Measurements from ENCODE around the gene ACTR6. TPM values are rescaled to one million over a fixed set of nuclear protein-coding genes. Genes with fewer than 3 reads are reported as not detected.
"Not testable (repeated sequence)": the region's sequence is repeated elsewhere in the genome, so short reads cannot be mapped to it uniquely, and the experiment has no call there.

Gene ACTR6
- polyA plus RNA-seq, 4 donors, result 20.0 to 31.5 (median 23.7) TPM

DNA sequence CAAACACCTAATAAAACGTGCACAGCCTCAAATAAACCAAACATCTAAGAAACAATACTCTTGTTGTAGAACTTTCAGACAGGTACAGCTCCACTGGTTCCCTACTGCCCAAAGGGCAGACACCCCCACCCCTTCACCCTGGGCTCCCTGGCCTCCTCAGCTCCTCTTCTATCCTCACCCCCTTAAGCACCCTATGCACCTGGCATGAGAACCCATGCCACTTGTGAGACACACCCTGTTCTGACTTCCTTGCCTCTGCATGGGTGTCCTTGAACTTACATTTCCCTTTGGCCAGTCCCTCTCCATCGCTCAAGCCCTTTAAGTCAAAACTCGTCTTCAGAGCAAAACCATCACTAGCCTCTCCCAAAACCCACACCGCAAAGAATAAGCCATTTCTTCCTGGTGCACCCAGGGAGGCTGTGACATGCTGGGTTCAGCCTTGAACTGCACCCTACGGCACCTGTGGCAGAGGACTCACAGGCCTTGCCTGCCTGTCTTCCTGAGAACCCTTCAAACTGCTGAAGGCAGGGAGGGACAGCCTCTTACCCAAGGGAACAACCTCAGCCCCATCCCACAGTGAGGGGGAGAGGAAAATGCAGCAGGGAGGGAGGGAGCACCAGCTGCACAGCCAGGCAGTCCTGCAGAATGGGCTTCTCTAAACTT lies 12.6 kb upstream of the ACTR6 start:
- Histone ChIP-seq H3K4me1 (ENCODE audit: control insufficient read depth in 3 of 3, insufficient read depth in 2 of 3, low read depth in 1 of 3, low read length in 2 of 3) (no peaks in the 10 kb centered on the region), H3K4me3 (ENCODE audit: low read depth in 1 of 3, low read length in 3 of 3) (no peak overlapping the region), H3K9me3 (ENCODE audit: control insufficient read depth in 2 of 2, insufficient read depth in 1 of 2, low read depth in 1 of 2, low read length in 1 of 2) (no peaks in the 10 kb centered on the region), H3K27me3 (ENCODE audit: control insufficient read depth in 3 of 3, insufficient read depth in 3 of 3, low read length in 3 of 3) (no peaks in the 10 kb centered on the region), H3K36me3 (ENCODE audit: control insufficient read depth in 3 of 3, insufficient read depth in 2 of 3, low read depth in 1 of 3, low read length in 3 of 3) (peaks cover 0 to 37% (median 0%) of the 10 kb centered on the region in 3 donors), H3K27ac (ENCODE audit: low read depth in 1 of 3, low read length in 2 of 3) (no peak overlapping the region)
- no peak for DNase-seq
- 84 to 96% (median 91%) methylated on average over 5 of the region's 5 CpGs for WGBS, 3 donors
- no peak for FAIRE-seq

DNA sequence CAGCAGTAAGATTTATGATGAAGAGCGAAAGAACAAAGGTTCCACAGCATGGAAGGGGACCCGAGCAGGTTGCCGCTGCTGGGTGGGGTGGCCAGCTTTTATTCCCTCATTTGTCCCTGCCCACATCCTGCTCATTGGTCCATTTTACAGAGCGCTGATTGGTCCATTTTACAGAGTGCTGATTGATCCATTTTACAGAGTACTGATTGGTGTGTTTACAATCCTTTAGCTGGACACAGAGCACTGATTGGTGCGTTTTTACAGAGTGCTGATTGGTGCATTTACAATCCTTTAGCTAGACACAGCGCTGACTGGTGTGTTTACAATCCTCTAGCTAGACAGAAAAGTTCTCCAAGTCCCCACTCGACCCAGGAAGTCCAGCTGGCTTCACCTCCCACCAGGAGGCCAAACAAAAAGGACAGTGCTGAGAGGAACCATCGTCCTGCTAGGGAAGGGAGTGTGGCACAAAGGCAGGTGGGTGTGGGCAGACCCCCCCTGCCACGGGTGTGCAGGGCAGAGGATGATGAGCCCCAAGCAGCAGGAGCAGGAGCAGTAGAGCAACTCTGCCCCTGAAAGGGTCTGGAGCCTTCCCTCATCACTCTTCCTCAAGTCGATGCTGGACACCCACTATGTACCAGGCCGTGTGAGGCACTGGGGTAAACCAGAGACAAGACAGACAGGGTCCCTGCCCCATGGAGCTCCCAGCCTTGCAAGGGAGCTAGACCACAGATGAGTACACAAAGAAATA lies 11.6 kb upstream of the ACTR6 start:
- not testable (repeated sequence) for FAIRE-seq; H3K27ac ChIP-seq (ENCODE audit: low read depth in 1 of 3, low read length in 2 of 3); H3K9me3 ChIP-seq (ENCODE audit: control insufficient read depth in 2 of 2, insufficient read depth in 1 of 2, low read depth in 1 of 2, low read length in 1 of 2); H3K4me3 ChIP-seq (ENCODE audit: low read depth in 1 of 3, low read length in 3 of 3); H3K4me1 ChIP-seq (ENCODE audit: control insufficient read depth in 3 of 3, insufficient read depth in 2 of 3, low read depth in 1 of 3, low read length in 2 of 3); DNase-seq; H3K27me3 ChIP-seq (ENCODE audit: control insufficient read depth in 3 of 3, insufficient read depth in 3 of 3, low read length in 3 of 3)
- WGBS, 3 donors, result 85 to 93% (median 92%) methylated on average over 11 of the region's 11 CpGs
- H3K36me3 ChIP-seq (ENCODE audit: control insufficient read depth in 3 of 3, insufficient read depth in 2 of 3, low read depth in 1 of 3, low read length in 3 of 3), result peaks cover 0 to 37% (median 0%) of the 10 kb centered on the region in 3 donors

DNA sequence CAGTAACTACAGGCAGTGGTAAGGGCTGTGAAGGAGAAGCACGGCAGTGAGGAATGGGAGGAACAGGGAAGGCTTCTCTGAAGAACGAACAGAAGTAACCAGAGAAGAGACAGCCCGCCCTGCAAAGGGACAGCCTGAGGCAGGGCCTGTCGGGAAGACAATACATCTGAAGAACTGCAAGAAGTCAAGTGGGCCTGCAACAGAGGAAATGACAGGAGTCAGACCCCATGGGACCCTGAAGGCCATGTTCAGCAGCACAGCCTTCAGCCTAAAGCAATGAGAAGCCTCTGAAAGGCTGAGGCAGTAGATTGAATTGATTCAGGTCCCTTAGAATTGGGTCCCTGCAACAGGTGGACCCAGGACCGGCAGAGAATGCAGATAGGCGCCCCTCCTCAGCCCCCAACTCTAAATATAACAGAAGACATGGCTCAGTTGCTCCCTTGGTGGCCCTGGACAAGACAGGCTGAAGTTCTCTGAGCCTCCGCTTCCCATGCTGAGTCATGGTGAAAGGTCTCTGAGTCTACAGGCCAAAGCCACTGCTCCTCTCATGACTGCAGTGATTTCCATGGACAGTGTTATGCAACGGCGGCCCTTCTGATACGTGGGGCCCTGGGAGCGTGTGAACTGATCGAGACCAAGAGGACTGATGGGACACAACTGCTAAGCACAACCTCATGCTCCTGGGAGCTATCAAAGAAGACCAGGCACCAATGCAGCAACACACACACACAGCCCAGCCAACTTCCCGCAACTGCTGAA lies 10.8 kb upstream of the ACTR6 start:
- no peaks in the 10 kb centered on the region for H3K27me3 ChIP-seq (ENCODE audit: control insufficient read depth in 3 of 3, insufficient read depth in 3 of 3, low read length in 3 of 3)
- H3K4me1 ChIP-seq (ENCODE audit: control insufficient read depth in 3 of 3, insufficient read depth in 2 of 3, low read depth in 1 of 3, low read length in 2 of 3), result no peaks in the 10 kb centered on the region
- no peak for FAIRE-seq
- H3K4me3 ChIP-seq (ENCODE audit: low read depth in 1 of 3, low read length in 3 of 3), result no peak overlapping the region
- peaks cover 0 to 37% (median 0%) of the 10 kb centered on the region in 3 donors for H3K36me3 ChIP-seq (ENCODE audit: control insufficient read depth in 3 of 3, insufficient read depth in 2 of 3, low read depth in 1 of 3, low read length in 3 of 3)
- no peak overlapping the region for H3K27ac ChIP-seq (ENCODE audit: low read depth in 1 of 3, low read length in 2 of 3)
- DNase-seq, result no peak
- WGBS, 3 donors, result 87 to 95% (median 92%) methylated on average over 13 of the region's 13 CpGs
- no peaks in the 10 kb centered on the region for H3K9me3 ChIP-seq (ENCODE audit: control insufficient read depth in 2 of 2, insufficient read depth in 1 of 2, low read depth in 1 of 2, low read length in 1 of 2)

DNA sequence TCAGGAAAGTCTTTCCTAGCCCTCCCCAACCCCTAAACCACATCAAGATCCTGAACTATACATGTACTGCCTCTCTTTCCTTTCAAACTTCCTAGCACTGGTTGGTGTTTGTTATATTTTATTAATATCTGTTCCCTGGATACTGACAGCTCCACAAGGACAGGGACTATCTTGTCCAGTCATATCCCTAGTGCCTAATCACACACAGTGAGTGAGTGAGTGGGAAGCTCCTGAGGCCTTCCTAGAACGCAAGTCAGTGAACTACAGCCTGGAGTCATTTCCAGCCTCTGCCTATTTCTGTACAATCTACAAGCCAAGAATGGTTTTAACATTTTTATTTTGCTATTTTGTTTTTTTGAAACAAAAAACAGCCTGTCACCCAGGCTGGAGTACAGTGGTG lies 7.5 kb upstream of the ACTR6 start:
- 96 to 100% (median 98%) methylated on average over 1 of the region's 1 CpG for WGBS, 3 donors

DNA sequence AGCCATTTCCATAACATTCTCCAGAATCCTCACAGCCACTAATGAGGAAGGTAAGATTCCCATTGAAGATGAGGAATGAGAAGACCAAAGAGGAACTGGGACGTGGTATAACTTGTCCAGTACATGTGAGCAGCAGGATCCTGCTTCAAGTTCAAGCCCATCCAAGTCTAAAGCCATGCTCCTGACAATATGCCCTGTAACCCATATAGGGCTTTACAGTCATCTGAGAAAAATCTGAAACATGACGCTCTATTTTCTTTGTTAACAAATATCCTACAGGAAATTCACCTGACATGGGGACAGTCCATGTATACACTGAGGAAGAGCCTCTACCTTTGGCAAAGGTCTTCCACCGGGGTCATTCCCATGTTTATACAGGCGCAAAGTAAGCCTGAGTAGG lies 3.1 kb upstream of the ACTR6 start:
- 91 to 95% (median 91%) methylated on average over 4 of the region's 4 CpGs for WGBS, 3 donors

More for the DNA sequence above, 7.5 kb upstream of the ACTR6 start:
- Histone ChIP-seq H3K9me3 (ENCODE audit: control insufficient read depth in 2 of 2, insufficient read depth in 1 of 2, low read depth in 1 of 2, low read length in 1 of 2) (no peaks in the 10 kb centered on the region), H3K36me3 (ENCODE audit: control insufficient read depth in 3 of 3, insufficient read depth in 2 of 3, low read depth in 1 of 3, low read length in 3 of 3) (peaks cover 0 to 42% (median 0%) of the 10 kb centered on the region in 3 donors), H3K27ac (ENCODE audit: low read depth in 1 of 3, low read length in 2 of 3) (no peak overlapping the region), H3K4me3 (ENCODE audit: low read depth in 1 of 3, low read length in 3 of 3) (no peak overlapping the region), H3K27me3 (ENCODE audit: control insufficient read depth in 3 of 3, insufficient read depth in 3 of 3, low read length in 3 of 3) (no peaks in the 10 kb centered on the region), H3K4me1 (ENCODE audit: control insufficient read depth in 3 of 3, insufficient read depth in 2 of 3, low read depth in 1 of 3, low read length in 2 of 3) (no peaks in the 10 kb centered on the region)
- FAIRE-seq (no peak), DNase-seq (no peak)

DNA sequence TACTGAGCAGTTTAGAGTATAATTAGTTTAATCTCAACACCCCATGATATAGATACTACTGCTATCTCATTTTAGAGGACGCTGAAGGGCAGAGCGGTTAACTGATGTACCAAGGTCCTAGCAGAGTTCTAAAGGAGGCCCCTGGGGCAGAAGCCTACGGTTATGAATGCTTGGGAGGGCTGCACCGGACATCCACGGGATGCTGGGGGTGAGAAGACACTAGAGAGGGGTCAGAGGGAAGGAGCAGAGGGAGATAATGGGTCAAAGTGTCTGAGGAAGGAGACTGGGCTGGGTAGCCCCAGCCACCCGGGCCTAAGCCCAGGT lies 1.6 kb upstream of the ACTR6 start:
- no peak for FAIRE-seq
- no peaks in the 10 kb centered on the region for H3K27me3 ChIP-seq (ENCODE audit: control insufficient read depth in 3 of 3, insufficient read depth in 3 of 3, low read length in 3 of 3)
- no peaks in the 10 kb centered on the region for H3K9me3 ChIP-seq (ENCODE audit: control insufficient read depth in 2 of 2, insufficient read depth in 1 of 2, low read depth in 1 of 2, low read length in 1 of 2)
- peaks cover 0 to 10% (median 4%) of the 10 kb centered on the region in 3 donors for H3K4me1 ChIP-seq (ENCODE audit: control insufficient read depth in 3 of 3, insufficient read depth in 2 of 3, low read depth in 1 of 3, low read length in 2 of 3)
- DNase-seq, result peak in 1 of 2 donors; percentile 10
- WGBS, 3 donors, result 7 to 33% (median 31%) methylated on average over 6 of the region's 6 CpGs
- peak overlapping the region; percentile 79 to 87 (median 82) for H3K4me3 ChIP-seq (ENCODE audit: low read depth in 1 of 3, low read length in 3 of 3)
- H3K36me3 ChIP-seq (ENCODE audit: control insufficient read depth in 3 of 3, insufficient read depth in 2 of 3, low read depth in 1 of 3, low read length in 3 of 3), result peaks cover 0 to 14% (median 0%) of the 10 kb centered on the region in 3 donors
- H3K27ac ChIP-seq (ENCODE audit: low read depth in 1 of 3, low read length in 2 of 3), result peak overlapping the region; percentile 48 to 73 (median 57)

More for the DNA sequence above, 3.1 kb upstream of the ACTR6 start:
- Histone ChIP-seq H3K36me3 (ENCODE audit: control insufficient read depth in 3 of 3, insufficient read depth in 2 of 3, low read depth in 1 of 3, low read length in 3 of 3) (peaks cover 0 to 17% (median 0%) of the 10 kb centered on the region in 3 donors), H3K4me1 (ENCODE audit: control insufficient read depth in 3 of 3, insufficient read depth in 2 of 3, low read depth in 1 of 3, low read length in 2 of 3) (peaks cover 0 to 10% (median 4%) of the 10 kb centered on the region in 3 donors), H3K27me3 (ENCODE audit: control insufficient read depth in 3 of 3, insufficient read depth in 3 of 3, low read length in 3 of 3) (no peaks in the 10 kb centered on the region), H3K9me3 (ENCODE audit: control insufficient read depth in 2 of 2, insufficient read depth in 1 of 2, low read depth in 1 of 2, low read length in 1 of 2) (no peaks in the 10 kb centered on the region), H3K4me3 (ENCODE audit: low read depth in 1 of 3, low read length in 3 of 3) (no peak overlapping the region), H3K27ac (ENCODE audit: low read depth in 1 of 3, low read length in 2 of 3) (no peak overlapping the region)
- FAIRE-seq (no peak), DNase-seq (no peak)

DNA sequence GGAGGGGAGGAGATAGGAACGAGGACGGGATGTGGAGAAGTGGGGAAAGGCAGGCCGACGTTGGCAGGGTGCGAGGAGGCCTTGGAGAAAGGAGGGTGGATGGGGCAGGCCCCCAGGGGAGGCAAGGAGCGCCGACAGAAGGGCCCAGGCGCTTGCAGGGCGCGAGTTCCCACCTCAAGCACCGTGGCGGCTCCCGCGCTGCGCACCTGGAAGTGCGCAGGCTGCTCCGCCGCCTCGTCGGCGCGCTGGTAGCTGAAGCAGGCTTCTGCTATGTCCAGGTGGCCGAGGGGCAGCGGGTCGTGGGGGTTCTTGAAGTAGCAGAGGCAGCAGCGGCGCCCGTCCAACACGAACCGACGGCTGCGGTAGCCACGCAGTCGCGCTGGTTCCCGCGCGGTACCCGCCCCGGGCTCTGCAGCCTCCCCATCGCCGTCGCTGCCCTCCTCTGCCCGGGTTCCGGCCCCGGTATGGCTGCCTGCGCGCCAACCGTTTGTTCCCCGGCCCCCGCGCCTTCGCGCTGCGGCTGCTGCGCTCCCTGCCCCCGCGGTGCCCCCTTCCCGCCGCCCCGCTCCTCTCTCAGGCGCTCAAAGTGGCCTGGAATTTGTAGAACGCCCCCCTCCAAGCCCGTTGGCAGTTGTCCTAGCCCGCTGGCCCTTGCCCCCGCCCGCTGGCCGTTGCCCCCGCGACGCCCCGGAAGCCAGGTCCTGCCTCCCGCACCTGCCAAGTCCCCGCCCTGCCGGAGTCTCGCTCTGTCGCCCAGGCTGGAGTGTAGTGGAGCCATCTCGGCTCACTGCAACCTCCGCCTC lies 1.1 kb upstream of the ACTR6 start:
- H3K27me3 ChIP-seq (ENCODE audit: control insufficient read depth in 3 of 3, insufficient read depth in 3 of 3, low read length in 3 of 3), result no peaks in the 10 kb centered on the region
- H3K36me3 ChIP-seq (ENCODE audit: control insufficient read depth in 3 of 3, insufficient read depth in 2 of 3, low read depth in 1 of 3, low read length in 3 of 3), result peaks cover 0 to 19% (median 0%) of the 10 kb centered on the region in 3 donors
- peak; percentile 83 to 90 for DNase-seq
- H3K4me3 ChIP-seq (ENCODE audit: low read depth in 1 of 3, low read length in 3 of 3), result peak overlapping the region; percentile 79 to 87 (median 82)
- peak overlapping the region; percentile 48 to 73 (median 57) for H3K27ac ChIP-seq (ENCODE audit: low read depth in 1 of 3, low read length in 2 of 3)
- peaks cover 0 to 10% (median 4%) of the 10 kb centered on the region in 3 donors for H3K4me1 ChIP-seq (ENCODE audit: control insufficient read depth in 3 of 3, insufficient read depth in 2 of 3, low read depth in 1 of 3, low read length in 2 of 3)
- FAIRE-seq, result no peak
- H3K9me3 ChIP-seq (ENCODE audit: control insufficient read depth in 2 of 2, insufficient read depth in 1 of 2, low read depth in 1 of 2, low read length in 1 of 2), result no peaks in the 10 kb centered on the region
- WGBS, 3 donors, result 0 to 1% (median 1%) methylated on average over 53 to 79 of the region's 79 CpGs

Data from small intestine (tissue), 7 donors.